Activated CD8-positive, alpha-beta memory T cell treated with anti-CD3 and anti-CD28 coated beads for 48 hours (primary cell): ENCODE data around the gene ZBTB20.
"Not testable (repeated sequence)": the region's sequence is repeated elsewhere in the genome, so short reads cannot be mapped to it uniquely, and the experiment has no call there.

Experiments
- DNase-seq, 3 experiments: peaks; one replicate each; pipeline ENCODE4 v3.0.0-alpha.2; 2020; ENCODE audit warnings: low read depth in 2 of 3, low spot score in 2 of 3

Gene ZBTB20

DNA sequence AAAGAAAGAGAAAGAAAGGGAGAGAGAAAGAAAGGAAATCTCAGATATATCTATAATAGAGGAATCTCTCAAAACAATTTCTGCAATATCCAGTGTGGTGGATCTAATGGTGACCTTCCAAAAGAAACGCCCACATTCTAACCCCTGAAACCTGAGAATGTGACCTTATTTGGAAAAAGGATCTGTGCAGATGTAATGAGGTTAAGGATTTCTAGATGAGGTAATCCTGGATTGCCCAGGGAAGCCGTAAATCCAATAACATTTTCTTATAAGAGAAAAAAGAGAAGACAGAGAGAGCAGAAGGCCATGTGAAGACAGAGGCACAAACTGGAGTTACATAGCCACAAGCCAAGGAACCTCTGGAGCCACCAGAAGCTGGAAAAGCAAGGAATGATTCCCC lies 307.6 kb downstream of the ZBTB20 start:
- DNase-seq, result no peak

DNA sequence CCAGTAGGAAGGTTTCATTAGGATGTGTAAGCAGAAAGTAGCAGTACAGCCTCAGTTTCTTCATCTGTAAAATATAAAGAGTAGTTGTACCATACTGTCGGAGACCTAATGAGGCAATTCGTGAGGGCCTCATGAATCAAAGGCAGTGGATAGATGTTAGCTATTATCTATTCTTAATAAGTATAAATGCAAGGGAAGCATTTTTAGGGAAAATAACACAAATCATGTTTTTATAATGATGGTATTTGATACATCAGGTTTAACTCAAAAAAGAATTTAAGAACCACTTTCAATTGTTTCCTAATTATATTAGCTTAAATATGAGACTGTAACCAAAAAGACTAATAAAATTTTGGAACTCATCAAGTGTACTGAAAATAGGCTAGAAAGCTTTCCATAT lies 309.1 kb downstream of the ZBTB20 start:
- DNase-seq, result no peak

DNA sequence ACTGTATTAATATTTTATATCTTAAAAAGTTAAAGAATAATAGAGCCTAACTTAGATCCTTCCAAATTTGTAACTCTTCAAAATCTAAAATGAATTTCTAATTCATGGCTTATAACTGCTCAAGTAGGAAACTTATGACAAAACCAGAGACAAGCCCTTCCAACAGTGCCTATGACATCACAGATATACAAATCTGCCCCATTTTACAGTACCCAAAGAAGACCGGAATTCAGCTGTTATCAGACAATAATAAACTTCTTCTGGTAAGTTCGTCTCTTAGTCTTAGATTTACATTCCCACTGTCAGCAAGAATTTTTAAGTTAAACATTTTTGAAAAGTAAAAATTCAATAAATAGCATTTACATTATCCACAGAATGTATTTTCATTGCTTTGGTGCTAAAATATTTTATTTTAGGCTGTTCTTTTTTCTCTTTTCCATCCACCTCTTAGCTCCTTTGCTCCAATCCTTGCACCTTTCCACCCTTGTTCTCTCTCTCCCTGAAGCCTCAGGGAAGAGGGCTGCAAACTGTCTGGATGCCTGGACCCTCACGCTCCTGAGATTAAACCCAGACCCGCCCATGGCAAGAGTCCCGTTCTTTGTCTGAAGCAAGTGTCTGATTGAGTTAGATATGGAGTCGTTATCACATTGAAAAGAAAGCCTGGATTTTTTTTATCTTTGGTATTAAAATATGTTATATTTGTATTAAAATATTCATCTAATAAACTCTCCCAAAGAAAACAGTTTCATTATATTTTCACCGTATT lies 312.7 kb downstream of the ZBTB20 start:
- no peak for DNase-seq

DNA sequence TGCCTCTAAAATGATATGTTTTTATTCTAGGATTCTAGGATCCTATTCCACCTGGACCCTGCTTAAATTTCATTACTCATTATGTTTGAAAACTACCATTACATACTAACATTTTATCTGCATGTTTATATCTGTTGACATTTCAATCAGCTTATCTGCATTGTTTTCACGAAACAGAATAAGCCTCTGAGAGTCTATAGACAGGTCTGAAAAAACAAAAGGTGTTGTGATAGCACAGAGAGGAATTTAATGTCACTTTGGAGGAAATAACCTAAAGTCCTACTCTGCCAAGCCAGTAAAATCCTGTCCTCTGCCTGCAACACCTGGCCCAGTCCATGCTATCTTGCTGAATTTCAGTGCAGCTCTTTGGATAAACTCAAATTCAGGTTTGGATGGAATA lies 315.2 kb downstream of the ZBTB20 start:
- DNase-seq, result no peak

DNA sequence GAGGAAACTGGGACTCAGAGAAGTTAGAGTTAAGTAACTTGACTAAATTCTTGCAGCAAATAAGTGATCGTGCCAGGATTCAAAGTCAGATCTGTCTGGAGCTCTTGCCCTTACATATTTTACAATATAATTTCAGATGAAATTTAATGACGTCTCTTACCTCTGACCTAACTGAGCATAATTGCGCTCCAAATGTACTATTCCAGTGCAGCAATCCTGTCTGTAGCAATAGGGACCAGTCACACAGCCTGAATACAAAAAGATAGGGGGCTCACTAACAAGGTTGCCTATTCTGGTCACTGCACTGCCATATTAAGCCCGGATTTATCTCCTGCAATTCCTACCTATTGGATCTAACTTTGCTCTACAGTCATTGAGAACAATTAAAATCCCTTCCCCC lies 316.4 kb downstream of the ZBTB20 start:
- no peak for DNase-seq

DNA sequence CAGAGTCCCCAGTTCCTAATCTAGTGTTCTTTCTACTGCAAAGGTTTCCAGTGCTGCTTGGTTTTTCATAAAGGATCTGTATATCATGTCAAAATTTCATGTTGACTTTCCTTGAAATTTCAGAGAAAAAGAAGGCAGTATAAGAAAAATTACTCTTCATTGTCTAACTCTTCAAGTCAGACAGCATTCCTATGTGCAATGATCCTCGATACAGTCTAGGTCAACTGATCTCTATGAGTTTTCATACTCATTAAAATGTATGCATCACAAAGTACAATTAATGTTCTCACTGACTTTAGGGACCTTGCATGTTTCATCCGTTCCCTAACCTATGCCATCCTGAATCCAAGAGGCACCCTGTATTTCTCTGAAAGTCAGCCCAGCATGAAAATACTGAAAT lies 317.3 kb downstream of the ZBTB20 start:
- DNase-seq, result no peak

DNA sequence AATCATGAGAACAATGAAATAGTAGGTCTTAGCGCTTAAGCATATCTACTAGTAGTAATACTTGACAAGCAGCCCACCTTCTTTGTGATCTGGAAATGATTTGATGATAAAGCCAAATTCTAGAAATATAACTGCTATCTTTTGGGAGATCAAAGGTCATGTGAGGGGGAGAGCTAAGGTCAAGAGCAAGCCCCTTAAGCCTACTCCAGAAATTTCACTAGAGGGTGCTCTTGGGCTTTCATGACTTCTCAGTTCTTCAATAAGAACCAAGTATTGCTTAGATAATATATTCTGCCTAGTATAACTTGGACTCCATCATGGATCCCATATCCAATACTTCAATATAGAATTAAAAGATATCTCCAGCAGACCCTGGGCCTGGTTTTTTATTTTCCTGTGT lies 319.6 kb downstream of the ZBTB20 start:
- no peak for DNase-seq

DNA sequence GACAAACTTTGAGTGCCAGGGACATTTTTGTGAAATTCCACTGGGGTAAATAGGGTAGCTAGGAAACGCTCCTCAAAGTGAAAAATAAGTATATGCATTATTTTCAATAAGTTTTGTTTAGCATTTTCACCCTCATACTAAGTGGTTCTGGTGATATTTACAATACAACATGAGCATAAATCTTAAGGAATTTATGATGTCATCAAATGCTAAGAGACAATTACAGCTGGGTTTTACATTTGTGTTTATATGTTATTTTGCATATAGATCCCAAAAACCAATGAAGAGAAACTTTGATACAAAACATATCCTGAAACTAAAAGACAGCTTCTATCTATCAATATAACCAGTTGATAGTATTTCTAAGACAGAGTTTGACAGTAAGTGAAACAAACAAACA lies 323.1 kb downstream of the ZBTB20 start:
- no peak for DNase-seq

DNA sequence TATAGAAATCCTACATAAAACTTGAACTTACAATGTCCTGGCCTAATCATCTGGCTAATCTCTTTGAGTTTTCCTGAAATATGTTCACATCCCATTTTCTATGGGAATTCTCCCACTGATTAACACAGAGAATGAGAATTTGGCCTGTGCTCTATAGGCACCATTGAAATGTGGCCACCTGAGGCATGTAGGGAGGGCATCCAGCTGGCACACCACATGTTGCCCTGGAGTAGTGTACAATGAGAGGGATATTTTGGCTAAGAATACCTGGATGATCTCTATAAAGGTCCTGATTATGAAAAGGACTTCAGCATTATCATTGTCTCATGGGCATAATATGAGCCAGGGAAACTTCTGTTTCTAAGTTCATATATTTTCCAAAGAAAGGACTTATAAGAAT lies 324.0 kb downstream of the ZBTB20 start:
- DNase-seq, result no peak

DNA sequence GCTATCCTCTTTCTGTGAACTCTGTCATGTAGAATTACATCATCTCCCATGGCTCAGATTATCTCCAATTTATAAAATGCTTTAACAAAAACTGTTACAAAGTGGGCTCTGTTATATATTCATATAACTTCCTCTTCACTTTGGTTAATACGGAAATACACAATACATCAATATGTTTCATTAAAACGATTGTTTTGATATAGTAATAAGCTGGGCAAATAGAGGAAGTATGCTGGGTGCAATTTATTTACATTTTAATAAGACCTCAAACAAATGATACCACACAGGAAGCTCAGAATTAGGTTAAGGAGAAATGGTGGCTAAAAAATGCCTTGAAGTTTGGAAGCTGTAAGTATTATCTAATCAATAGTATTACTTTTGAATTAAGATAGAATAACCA lies 331.0 kb downstream of the ZBTB20 start:
- DNase-seq, result no peak

DNA sequence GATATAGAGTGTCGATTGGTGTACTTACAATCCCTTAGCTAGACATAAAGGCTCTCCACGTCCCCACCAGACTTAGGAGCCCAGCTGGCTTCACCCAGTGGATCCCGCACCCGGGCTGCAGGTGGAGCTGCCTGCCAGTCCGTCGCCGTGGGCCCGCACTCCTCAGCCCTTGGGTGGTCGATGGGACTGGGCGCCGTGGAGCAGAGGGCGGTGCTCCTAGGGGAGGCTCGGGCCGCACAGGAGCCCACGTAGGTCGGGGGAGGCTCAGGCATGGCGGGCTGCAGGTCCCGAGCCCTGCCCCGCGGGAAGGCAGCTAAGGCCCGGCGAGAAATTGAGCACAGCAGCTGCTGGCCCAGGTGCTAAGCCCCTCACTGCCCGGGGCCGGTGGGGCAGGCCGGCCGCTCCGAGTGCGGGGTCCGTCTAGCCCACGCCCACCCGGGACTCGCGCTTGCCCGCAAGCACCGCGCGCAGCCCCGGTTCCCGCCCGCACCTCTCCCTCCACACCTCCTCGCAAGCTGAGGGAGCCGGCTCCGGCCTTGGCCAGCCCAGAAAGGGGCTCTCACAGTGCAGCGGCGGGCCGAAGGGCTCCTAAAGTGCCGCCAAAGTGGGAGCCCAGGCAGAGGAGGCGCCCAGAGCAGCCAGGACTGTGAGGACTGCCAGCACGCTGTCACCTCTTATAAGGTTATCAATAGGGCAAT lies 334.4 kb downstream of the ZBTB20 start:
- not testable (repeated sequence) for DNase-seq

DNA sequence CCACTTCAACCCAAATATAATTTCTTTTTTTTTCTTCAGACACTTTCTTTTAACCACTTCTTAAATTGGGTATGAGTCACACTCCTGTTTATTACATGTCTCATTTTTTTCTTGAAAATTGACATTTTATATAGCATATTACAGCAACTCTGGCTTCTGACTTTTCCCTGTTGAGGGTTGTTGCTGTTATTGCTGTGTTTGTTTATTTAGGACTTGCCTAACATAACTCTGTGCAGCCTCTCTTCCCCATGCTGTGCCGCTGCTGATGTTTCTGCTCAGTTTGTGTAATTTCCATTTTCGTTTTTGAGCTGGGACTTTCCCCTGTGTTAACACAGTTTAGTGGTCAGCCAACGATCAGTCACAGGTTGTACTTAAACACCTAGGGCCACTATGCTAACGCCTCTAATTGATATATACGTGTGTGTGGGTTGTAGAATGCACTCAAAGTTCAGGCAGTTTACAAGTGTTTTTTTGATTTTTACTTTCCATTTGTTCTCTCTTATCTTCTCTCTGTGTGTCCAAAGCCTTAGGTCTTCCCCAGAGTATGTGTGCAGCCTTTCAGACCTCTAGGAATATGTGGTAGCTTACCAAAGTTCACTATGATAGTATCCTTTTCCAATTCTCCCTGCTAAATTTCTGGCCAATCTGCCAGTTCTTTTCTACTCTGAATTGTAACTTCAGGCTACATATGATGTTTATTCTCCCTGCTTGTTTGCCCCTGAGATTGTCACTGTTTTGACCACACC lies 337.2 kb downstream of the ZBTB20 start:
- DNase-seq, result peak in 1 of 3 experiments; percentile 9

DNA sequence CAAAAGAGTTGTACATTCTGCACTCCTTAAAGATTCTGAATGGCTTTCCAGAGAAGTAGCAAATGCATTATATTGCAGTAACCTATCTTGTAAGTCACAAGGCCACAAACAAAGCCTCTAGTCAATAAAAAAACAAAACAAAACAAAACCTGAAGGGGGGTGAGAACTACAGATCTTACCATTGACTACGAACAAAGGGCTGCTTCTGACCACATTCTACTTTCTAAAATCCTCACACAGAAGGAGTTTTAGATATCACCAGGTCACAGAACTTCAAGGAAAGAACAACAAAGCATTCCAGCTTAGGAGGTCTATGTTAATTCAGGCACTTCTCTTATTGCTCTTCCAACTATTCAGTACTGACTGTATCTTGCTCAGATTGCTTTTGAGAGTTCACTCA lies 343.0 kb downstream of the ZBTB20 start:
- DNase-seq, result no peak

DNA sequence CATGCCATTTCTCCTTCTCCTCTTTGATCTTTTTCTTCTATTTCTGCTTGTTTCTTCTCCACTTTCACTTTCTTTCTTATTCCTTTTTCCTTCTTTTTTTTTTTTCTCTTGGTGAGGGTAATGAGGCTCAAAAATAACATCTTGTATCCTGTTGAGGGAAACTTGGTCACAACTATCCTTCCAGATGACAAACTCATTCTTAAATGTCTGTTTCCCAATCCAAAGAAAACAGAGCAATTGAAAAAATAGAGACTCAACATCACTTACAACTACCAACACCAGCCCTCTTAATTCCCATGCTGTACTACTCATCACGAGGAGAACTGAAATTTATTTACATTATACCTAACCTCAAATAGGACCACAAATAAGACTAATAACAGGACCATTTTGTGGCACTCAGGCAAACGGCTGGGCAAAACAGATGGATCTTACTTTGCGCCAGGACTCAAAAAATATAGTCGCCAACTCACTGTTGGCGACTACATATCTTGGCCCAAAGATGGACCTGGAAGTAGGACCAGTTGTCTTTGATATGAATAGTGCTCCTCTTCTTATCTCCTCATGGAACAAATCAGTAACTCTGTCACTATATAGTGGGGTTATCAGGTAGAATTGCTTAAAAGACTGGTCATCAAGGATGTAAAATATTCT lies 343.9 kb downstream of the ZBTB20 start:
- DNase-seq, result no peak

DNA sequence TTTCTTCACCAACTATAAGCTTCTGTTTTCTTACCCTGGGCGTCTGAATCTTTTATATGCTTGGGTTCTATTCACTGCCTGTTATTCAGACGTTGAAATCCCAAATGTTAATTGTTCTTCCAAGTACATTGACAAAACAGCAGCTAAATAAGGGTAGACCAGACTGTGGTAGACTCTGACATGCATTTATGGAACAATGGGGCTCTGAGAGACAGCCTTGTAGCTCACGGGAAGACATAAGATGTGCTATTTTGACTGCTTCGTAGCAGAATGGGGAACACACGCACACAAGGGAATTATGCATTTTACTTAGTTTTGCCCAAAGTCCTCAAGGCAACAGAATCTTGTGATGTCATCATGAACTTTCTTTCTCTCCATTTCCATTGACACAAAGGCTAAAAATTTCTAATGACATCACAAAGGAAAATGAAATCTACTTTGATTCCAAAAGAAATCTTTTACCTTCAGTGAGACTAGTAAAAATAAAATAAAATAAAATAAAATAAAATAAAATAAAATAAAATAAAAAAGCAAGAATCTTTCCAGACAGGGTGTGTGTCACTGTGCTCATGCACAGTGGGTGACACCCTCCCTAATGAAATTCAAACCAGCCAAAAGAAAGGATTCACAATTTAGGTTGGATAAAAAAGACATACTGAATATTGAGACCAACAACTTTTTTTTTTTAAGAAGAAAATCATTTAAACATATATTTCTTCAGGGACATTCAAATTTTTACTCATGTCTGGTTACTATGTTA lies 346.6 kb downstream of the ZBTB20 start:
- no peak for DNase-seq

DNA sequence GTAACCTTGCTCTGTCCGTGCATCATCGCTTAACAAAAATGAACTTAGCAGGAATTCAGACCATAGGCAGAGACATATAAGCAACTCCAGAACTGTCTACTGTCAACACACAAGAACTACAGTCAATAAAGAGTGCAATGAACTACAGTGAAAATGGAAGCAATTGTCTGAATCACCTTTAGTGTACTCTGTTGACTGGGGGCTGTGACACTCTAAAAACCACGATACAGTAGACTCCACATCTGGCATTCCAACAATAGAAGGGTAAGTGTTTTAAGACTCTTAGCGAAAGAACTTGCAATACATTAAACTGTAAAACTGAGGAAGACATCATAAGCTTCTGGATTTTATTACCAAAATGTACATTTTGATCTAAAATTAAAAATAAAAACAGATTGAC lies 347.3 kb downstream of the ZBTB20 start:
- no peak for DNase-seq

DNA sequence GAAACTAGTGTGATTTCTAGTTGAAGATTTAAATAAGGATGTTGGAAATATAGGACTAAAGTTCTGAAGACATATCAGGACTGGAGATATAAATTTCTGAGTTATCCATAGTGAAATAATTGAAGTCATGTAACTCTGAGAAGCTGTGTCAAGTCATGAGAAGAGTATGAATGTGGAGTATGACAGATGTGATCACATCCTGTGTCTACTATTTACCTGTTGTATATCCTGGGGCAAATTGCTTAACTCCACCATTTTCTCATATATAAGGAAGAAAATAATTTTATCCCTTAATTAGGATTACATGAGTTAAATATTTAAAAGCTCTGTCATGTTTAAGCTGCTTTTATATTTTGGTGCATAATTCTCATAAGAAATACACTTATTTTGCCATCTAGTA lies 350.3 kb downstream of the ZBTB20 start:
- DNase-seq, result no peak

DNA sequence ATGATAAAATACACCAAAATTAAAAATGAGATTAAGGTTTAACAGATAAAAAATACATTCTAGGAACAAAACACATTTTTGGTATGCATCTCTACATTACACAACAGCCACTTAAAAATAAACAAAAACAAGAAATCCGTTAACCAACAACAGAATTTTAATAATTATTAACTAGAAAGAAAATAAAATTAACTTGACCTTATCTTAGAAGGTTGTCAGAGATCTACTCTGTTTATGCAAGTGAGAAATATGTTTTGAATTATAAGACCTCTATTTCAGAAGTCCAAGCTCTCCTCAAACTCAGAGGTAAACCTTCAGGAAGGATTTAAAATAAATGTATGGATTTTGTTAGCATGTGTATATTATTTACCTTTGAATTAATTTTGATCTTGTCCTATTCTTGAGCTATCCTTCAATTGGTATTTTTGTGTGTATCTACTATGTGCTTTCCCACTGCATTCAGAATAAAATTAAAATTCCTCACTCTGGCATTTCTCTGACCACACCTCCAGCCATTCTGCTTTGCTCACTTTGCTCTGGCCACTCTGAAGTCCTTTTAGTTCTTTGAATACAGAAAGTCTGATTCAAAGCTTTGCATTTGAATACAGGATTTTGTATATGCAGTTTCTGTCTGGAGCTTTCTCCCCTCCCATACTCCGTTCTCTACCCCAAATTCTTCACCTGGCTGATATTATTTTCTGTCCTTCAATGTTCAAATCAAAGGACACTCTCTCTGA lies 352.0 kb downstream of the ZBTB20 start:
- no peak for DNase-seq

DNA sequence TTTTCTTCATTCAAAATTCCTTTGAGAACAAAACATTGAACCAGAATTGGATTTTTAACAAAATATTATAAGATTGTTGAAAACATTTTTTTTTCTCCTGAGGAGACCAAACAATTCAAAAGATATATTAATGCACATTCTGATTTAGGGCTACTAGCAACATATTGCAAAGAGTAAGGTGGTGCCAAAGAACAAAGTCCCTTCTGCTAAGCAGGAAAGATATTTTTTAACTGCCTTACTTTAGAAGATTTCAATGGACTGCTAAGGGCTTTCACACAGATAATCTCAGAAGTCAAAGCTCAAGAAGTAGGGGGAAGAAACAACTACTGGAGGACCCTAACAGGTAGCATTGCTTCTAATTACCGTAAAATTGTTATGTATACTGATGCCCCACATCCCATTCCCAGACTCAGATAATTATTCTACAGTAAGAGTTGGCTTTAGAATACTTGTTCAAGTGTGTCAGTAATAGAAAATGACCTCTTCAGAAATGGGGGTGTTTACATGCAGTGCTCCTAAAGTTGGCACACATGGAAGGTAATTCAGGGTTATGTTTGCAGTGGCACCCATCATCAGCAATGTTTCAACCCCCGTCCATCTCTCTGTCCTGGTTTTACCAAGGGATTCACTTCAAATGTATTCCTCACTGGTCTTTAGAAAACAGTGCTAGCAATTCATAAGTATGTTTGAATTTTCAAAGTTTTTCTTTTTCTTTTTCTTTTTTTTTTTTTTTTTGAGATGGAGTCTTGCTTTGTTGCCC lies 354.7 kb downstream of the ZBTB20 start:
- DNase-seq, result no peak

DNA sequence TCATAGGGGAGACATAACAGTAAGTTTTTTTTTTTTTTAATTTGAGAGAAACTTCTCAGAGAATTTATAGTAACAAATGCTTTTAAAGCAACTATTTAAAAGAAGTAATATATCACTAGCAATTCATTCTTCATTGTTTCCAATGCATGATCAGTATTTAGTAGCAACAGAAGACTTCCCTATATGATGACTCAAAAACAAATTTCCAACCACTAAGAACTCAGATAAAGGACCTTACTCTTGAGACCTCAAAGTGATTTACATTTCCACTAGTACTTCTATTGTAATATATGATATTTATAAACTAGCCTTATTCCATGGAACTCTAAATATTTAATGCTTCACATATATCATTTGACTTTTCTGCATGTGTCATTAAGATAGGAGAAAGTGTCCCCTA lies 356.3 kb downstream of the ZBTB20 start:
- no peak for DNase-seq
